D721Med (cell line): Measurements from ENCODE around the gene TBC1D12.

Source experiments
- DNase-seq: peaks from one replicate; pipeline ENCODE4 v3.0.0; 2011; ENCODE audit warnings: low spot score; ENCODE audit not compliant: insufficient read length
- FAIRE-seq: peaks from 2 replicates; lab custom pipeline; 2011; peaks lifted over from hg19 to GRCh38; lab: Jason Lieb, UNC
- CTCF ChIP-seq: IDR thresholded peaks from 2 replicates; pipeline ENCODE4 v1.5.1; 2012; ENCODE audit warnings: mild to moderate bottlenecking, control low read depth; ENCODE audit not compliant: insufficient read depth; ENCODE audit errors: missing control alignments

Gene TBC1D12

GRCh38 chr10:94571528-94571927 is 169.2 kb downstream of the TBC1D12 start:
- no peak for DNase-seq
- FAIRE-seq: no peak
- no peak for TF ChIP-seq CTCF

GRCh38 chr10:94578790-94579189 is 176.4 kb downstream of the TBC1D12 start:
- no peak for TF ChIP-seq CTCF
- DNase-seq (no peak), FAIRE-seq (no peak)

GRCh38 chr10:94583124-94583523 is 180.8 kb downstream of the TBC1D12 start:
- DNase-seq (no peak), FAIRE-seq (no peak)
- TF ChIP-seq CTCF: no peak
